ENCODE data around the gene CNTFR.
"Not testable (repeated sequence)": the region's sequence is repeated elsewhere in the genome, so short reads cannot be mapped to it uniquely, and the experiment has no call there.

The CNTFR gene

GRCh38 chr9:34553511-34554021 is 36.0 kb downstream of the CNTFR start:
- no peak for DNase-seq

- DNase-seq = no peak
Observed at GRCh38 chr9:34552986-34553385, 36.5 kb downstream of the CNTFR start.

- DNase-seq = no peak
Observed at GRCh38 chr9:34552606-34552981, 36.9 kb downstream of the CNTFR start.

- no peak for DNase-seq
Observed at GRCh38 chr9:34551751-34552605, 37.5 kb downstream of the CNTFR start.

- DNase-seq = no peak
Observed at GRCh38 chr9:34550681-34551270, 38.7 kb downstream of the CNTFR start.

GRCh38 chr9:34550016-34550680 is 39.4 kb downstream of the CNTFR start:
- no peak for DNase-seq

GRCh38 chr9:34549407-34549732 is 40.2 kb downstream of the CNTFR start:
- DNase-seq = no peak

GRCh38 chr9:34547960-34548611 is 41.4 kb downstream of the CNTFR start:
- DNase-seq = peak in 1 of 2 donors; percentile 33

GRCh38 chr9:34546834-34547827 is 42.4 kb downstream of the CNTFR start:
- peak; percentile 27 to 46 for DNase-seq

- no peak for DNase-seq
Observed at GRCh38 chr9:34546102-34546833, 43.3 kb downstream of the CNTFR start.

- DNase-seq = no peak
Observed at GRCh38 chr9:34545497-34545896, 44.0 kb downstream of the CNTFR start.

- DNase-seq = no peak
Observed at GRCh38 chr9:34544035-34544434, 45.5 kb downstream of the CNTFR start.

GRCh38 chr9:34541540-34541939 is 48.0 kb downstream of the CNTFR start:
- no peak for DNase-seq

GRCh38 chr9:34540827-34541226 is 48.7 kb downstream of the CNTFR start:
- DNase-seq = no peak

GRCh38 chr9:34536685-34537084 is 52.8 kb downstream of the CNTFR start:
- no peak for DNase-seq

- DNase-seq = not testable (repeated sequence)
Observed at GRCh38 chr9:34532041-34532440, 57.5 kb downstream of the CNTFR start.

GRCh38 chr9:34526026-34526425 is 63.5 kb downstream of the CNTFR start:
- no peak for DNase-seq

- no peak for DNase-seq
Observed at GRCh38 chr9:34524349-34524748, 65.2 kb downstream of the CNTFR start.

- DNase-seq = peak; percentile 90 to 95
Observed at GRCh38 chr9:34522971-34523797, 66.3 kb downstream of the CNTFR start, which contains the start of gene ENHO. Gene ENHO (minus strand): TSS chr9:34522990. CDS start chr9:34521695, 1,295 bp downstream.

Measured in CD4-positive, alpha-beta T cell treated with Interferon alpha-2 for 1 hour (primary cell).